ENCODE data around the gene TBC1D20.
"Not testable (repeated sequence)": the region's sequence is repeated elsewhere in the genome, so short reads cannot be mapped to it uniquely, and the experiment has no call there.

Gene TBC1D20, protein sequence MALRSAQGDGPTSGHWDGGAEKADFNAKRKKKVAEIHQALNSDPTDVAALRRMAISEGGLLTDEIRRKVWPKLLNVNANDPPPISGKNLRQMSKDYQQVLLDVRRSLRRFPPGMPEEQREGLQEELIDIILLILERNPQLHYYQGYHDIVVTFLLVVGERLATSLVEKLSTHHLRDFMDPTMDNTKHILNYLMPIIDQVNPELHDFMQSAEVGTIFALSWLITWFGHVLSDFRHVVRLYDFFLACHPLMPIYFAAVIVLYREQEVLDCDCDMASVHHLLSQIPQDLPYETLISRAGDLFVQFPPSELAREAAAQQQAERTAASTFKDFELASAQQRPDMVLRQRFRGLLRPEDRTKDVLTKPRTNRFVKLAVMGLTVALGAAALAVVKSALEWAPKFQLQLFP

GRCh38 chr20:462199-462991 lies at the start of gene TBC1D20:
Gene TBC1D20, minus strand, starts transcription at chr20:462533. Its CDS starts 128 bp downstream, at chr20:462405.
- peak; percentile 74 for DNase-seq

GRCh38 chr20:510328-511057 lies 48.2 kb upstream of the TBC1D20 start:
- DNase-seq: not testable (repeated sequence)

- DNase-seq: not testable (repeated sequence)
Measured at GRCh38 chr20:508364-508787, 46.0 kb upstream of the TBC1D20 start.

DNA sequence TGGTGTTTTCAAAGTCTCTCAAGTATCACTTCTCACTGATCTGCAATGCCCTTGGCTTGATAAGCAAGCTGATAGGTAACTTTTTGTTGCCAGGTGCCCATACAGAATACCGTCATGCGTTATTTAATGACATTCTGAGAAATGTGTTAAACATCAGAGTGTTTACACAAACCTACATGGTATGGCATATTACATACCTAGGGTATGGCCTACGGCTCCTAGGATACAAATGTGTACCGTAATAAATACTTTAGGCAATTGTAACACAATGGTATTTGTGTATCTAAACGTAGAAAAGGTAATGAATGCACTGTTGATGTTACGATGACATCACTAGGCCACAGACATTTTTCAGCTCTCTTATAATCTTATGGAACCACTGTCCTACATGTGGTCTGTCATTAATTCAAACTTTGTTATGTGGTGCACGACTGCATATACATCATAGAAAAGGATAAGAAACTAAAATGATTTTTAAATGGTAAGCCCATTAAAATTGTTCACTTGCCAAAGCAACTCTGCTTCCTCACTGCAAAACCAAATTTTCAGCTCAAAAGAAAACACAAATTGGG lies 45.5 kb upstream of the TBC1D20 start:
- DNase-seq: no peak

DNA sequence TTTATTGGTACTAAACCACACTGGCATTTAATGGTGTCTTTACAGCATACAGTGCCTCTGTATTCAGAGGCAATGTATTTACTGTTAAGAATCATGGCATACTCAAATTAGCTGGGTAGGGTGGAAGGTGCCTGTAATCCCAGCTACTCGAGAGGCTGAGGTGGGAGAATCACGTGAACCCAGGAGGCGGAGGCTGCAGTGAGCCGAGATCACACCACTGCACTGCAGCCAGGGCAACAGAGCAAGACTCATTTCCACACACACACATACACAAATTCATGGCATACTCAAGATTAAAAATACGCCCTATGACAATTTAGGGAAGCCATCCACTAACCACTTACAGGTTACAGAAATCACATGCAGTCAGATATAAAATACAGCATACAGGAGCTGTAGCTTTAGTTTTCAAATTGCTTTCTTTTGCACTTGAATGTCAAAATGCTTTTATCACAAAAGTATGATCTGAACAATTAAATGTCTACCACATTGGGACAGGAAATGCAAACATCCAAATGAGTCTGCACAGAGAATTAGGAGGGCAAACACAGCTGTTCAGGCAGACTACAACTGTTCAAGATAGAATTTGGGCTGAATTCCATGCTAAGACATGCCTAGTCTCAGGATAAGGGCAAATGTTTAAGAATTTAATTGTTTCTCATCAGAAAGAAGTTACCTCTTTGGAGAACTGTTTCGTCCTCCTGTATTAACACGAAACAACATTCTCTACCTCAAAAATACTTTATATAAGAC lies 44.8 kb upstream of the TBC1D20 start:
- no peak for DNase-seq

DNA sequence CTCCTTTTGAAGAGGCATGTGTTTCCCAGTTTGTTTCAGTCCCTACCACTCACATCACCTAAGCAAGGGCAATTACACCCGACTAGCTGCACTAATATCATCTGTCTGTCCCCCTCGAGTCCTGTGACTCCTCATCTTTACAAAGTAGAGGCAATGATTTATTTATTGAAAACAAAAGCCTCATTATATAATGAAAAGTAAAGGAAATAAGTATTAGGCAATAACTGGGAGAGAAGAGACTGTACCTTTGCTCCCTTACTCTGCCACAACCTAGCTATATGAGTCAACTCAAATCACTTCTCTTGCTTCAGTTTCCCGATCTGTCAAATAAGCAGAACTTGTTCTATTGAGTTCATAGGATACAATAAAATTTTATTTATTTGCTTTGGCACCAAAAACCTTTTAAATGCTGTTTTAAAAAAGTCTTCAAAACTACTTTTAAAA lies 42.3 kb upstream of the TBC1D20 start:
- no peak for DNase-seq

GRCh38 chr20:503048-503737 lies 40.9 kb upstream of the TBC1D20 start:
- DNase-seq: no peak

DNA sequence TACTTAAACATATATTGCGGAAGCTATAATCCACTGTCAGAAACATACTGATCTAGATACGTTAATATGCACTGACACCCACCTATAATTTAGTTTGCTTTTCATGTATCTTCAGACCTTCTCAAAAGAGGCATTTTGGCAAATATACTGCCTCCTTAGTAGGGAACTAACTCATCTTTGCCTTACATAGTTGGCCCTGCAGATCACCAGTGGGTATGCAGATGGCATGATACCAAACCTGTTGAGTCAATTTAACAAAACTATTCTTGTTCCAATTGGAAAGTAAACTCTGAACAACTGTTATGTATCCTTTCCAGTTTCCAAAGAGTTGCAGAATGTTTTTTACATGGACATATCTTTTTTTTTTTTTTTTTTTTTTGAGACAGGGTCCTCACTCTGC lies 35.6 kb upstream of the TBC1D20 start:
- no peak for DNase-seq

GRCh38 chr20:496126-496696 lies 33.9 kb upstream of the TBC1D20 start:
- no peak for DNase-seq

DNA sequence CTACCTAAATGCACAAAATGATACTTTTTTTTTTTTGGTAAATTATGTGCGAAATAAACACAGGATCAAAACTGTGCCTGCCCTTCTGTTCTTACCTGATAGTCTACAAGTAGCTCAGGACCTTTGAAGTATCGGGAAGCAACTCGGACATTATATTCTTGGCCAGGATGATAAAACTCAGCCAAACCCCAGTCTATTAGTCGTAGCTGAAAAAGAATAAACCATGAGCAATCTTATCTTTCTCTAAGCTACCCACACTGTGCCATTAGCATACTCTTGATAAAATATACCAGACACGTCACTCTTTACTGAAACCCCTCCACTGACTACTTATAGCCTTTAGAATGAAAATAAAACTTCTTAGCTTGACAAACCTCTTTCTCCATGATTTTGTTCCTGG lies 29.8 kb upstream of the TBC1D20 start:
- no peak for DNase-seq

GRCh38 chr20:487655-488054 lies 25.3 kb upstream of the TBC1D20 start:
- no peak for DNase-seq

- DNase-seq: no peak
Measured at GRCh38 chr20:483815-484644, 21.7 kb upstream of the TBC1D20 start.

GRCh38 chr20:481167-481566 lies 18.8 kb upstream of the TBC1D20 start:
- no peak for DNase-seq

GRCh38 chr20:480044-480443 lies 17.7 kb upstream of the TBC1D20 start:
- no peak for DNase-seq

DNA sequence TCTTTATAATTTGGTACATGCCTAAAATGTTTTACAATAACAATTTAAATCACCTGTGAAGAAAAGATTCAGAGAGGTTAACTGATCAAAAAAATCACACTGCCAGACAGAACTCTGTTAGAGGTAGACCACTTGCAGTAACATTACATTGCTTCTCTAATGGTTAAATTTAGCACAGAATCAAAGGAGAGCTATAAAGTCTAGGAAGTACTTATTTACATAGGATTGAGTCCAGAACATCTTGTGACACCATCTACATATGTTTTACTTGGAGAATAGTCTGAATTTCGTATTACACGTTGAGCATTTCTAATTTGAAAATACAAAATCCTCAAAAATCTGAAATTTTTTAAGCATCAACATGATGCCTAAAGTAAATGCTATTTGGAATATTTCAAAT lies 17.2 kb upstream of the TBC1D20 start:
- no peak for DNase-seq

DNA sequence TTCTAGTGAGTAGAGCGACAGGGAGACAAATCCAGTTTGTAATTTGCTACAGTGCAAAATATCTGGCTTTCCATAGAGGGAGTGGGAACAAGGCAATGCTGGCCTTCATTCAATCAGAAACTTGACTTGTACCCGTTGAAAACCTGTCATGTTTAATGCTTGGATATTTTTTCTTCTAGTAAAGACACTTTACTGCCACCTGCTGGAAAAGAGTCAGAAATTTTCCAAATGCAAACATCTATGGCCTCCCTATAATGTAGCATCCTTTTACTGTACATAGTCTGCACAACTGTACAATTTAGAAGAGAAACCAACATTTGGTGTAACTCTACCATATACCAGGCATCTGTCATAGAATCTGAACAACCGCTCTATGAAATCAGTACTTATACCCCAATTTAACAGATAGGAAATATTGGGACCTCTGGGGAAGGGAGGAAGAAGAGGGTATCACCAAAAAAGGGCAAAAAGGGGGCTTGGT lies 16.7 kb upstream of the TBC1D20 start:
- DNase-seq: peak; percentile 5

DNA sequence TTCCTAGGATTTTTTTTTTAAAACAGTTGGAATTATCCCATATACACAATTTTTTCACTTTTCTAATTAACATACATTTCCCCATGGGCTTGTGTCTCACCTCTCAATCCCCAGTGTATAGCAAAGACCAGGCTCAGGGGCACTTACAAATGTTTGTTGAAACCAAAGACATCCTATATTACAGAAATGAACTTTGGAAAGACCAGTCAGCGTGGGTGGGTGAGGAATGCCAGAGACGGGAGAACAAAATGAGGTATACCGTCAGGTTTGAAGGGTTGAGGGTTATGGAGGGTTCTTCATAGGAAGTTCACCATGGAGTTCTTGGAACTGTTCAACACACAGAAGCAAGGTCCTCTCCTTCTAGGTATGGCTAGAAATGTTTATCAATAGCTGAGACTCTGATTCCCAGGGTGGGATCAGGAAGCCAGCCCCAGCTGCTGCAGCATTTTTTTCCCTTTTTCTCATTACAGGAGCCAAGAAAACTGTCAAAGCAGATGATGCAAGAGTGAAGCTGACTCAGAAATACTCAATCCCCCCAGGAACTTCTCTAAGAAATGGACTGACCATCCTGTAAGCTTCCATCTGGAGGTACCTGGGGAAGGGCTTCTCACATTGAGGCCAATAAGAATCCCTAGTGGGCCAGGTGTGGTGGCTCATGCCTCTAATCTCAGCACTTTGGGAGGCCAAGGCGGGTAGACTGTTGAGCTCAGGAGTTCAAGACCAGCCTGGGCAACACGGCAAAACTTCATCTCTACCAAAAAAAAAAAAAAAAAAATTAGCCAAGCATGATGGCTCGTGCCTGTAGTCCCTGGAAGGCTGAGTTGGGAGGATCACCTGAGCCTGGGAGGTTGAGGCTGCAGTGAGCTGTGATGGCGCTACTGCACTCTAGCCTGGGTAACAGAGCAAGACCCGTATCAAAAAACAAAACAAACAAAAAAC lies 15.9 kb upstream of the TBC1D20 start:
- DNase-seq: no peak

DNA sequence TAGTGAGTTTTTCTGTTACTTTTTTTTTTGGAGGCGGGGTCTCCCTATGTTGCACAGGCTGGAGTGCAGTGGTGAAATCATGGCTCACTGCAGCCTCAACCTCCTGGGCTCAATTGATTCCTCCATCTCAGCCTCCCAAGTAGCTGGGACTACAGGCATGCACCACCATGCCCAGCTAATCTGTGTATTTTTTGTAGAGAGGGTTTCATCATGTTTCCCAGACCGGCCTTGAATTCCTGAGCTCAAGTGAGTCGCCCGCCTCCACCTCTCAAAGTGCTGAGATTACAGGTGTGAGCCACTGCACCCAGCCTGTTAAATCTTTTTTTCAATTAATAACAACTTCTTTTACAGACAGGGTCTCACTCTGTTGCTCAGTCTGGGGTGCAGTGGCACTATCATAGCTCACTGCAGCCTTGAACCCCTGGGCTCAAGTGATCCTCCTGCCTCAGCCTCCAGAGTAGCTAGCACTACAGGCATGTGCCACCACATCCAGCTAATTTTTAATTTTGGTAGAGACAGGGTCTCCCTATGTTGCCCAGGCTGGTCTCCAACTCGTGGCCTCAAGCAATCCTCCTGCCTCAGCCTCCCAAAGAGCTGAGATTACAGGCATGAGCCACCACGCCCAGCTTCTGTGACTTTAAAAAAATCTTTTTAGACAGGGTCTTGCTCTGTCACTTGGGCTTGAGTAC lies 14.4 kb upstream of the TBC1D20 start:
- not testable (repeated sequence) for DNase-seq

All from NCI-H1048 (cell line).